Measurements from ENCODE around the gene ALDH3A2. TPM values are rescaled to one million over a fixed set of nuclear protein-coding genes. Genes with fewer than 3 reads are reported as not detected.

Gene ALDH3A2
- polyA plus RNA-seq, 6 donors from 2014 or later = 13.5 to 28.4 (median 18.1) TPM

- Mint-ChIP-seq H3K4me1 (no peaks in the 10 kb centered on the region), H3K4me3 (no peak overlapping the region), H3K36me3 (no peaks in the 10 kb centered on the region), H3K27me3 (no peaks in the 10 kb centered on the region), H3K27ac (no peak overlapping the region), H3K9me3 (no peaks in the 10 kb centered on the region)
- DNase-seq (no peak), ATAC-seq (ENCODE audit: low read depth in 2 of 2) (no peak)
Measured at GRCh38 chr17:19705201-19705600, 56.6 kb downstream of the ALDH3A2 start.

GRCh38 chr17:19705771-19706770 is 57.5 kb downstream of the ALDH3A2 start:
- no peaks in the 10 kb centered on the region for H3K36me3 Mint-ChIP-seq
- H3K27me3 Mint-ChIP-seq = no peaks in the 10 kb centered on the region
- no peak overlapping the region for H3K4me3 Mint-ChIP-seq
- H3K9me3 Mint-ChIP-seq = no peaks in the 10 kb centered on the region
- H3K27ac Mint-ChIP-seq = peak overlapping the region in 1 of 6 donors; percentile 86
- ATAC-seq (ENCODE audit: low read depth in 2 of 2) (no peak), DNase-seq (no peak)
- H3K4me1 Mint-ChIP-seq = no peaks in the 10 kb centered on the region

GRCh38 chr17:19706791-19707727 is 58.5 kb downstream of the ALDH3A2 start:
- Mint-ChIP-seq H3K4me3 (no peak overlapping the region), H3K27me3 (no peaks in the 10 kb centered on the region), H3K36me3 (no peaks in the 10 kb centered on the region), H3K27ac (peak overlapping the region in 1 of 6 donors; percentile 86), H3K9me3 (no peaks in the 10 kb centered on the region), H3K4me1 (no peaks in the 10 kb centered on the region)
- DNase-seq (no peak), ATAC-seq (ENCODE audit: low read depth in 2 of 2) (no peak)

- peak overlapping the region in 1 of 6 donors; percentile 67 for H3K27ac Mint-ChIP-seq
- H3K27me3 Mint-ChIP-seq = no peaks in the 10 kb centered on the region
- H3K36me3 Mint-ChIP-seq = no peaks in the 10 kb centered on the region
Measured at GRCh38 chr17:19707728-19708221, 59.2 kb downstream of the ALDH3A2 start.

GRCh38 chr17:19708431-19709175 is 60.1 kb downstream of the ALDH3A2 start:
- H3K27ac Mint-ChIP-seq = no peak overlapping the region
- H3K4me3 Mint-ChIP-seq = no peak overlapping the region
- no peaks in the 10 kb centered on the region for H3K9me3 Mint-ChIP-seq
- ATAC-seq (ENCODE audit: low read depth in 2 of 2) (no peak), DNase-seq (no peak)
- no peaks in the 10 kb centered on the region for H3K36me3 Mint-ChIP-seq
- H3K27me3 Mint-ChIP-seq = no peaks in the 10 kb centered on the region
- H3K4me1 Mint-ChIP-seq = no peaks in the 10 kb centered on the region

More at GRCh38 chr17:19707728-19708221, 59.2 kb downstream of the ALDH3A2 start:
- peak overlapping the region in 1 of 8 donors; percentile 25 for H3K4me3 Mint-ChIP-seq
- no peaks in the 10 kb centered on the region for H3K9me3 Mint-ChIP-seq
- DNase-seq (no peak), ATAC-seq (ENCODE audit: low read depth in 2 of 2) (no peak)
- H3K4me1 Mint-ChIP-seq = no peaks in the 10 kb centered on the region

GRCh38 chr17:19709841-19710240 is 61.3 kb downstream of the ALDH3A2 start:
- DNase-seq = no peak
- Mint-ChIP-seq H3K9me3 (no peaks in the 10 kb centered on the region), H3K4me3 (no peak overlapping the region), H3K27ac (peak overlapping the region in 1 of 6 donors; percentile 22), H3K27me3 (no peaks in the 10 kb centered on the region), H3K36me3 (no peaks in the 10 kb centered on the region), H3K4me1 (no peaks in the 10 kb centered on the region)
- no peak for ATAC-seq (ENCODE audit: low read depth in 2 of 2)

GRCh38 chr17:19712436-19713004 is 64.0 kb downstream of the ALDH3A2 start:
- ATAC-seq (ENCODE audit: low read depth in 2 of 2) = no peak
- no peaks in the 10 kb centered on the region for H3K36me3 Mint-ChIP-seq
- no peaks in the 10 kb centered on the region for H3K27me3 Mint-ChIP-seq
- no peak overlapping the region for H3K4me3 Mint-ChIP-seq
- no peaks in the 10 kb centered on the region for H3K9me3 Mint-ChIP-seq
- no peak overlapping the region for H3K27ac Mint-ChIP-seq
- H3K4me1 Mint-ChIP-seq = no peaks in the 10 kb centered on the region
- DNase-seq = no peak

- Mint-ChIP-seq H3K27me3 (no peaks in the 10 kb centered on the region), H3K4me3 (no peak overlapping the region), H3K4me1 (no peaks in the 10 kb centered on the region), H3K36me3 (no peaks in the 10 kb centered on the region), H3K9me3 (no peaks in the 10 kb centered on the region), H3K27ac (peak overlapping the region in 1 of 6 donors; percentile 72)
- ATAC-seq (ENCODE audit: low read depth in 2 of 2) = no peak
- no peak for DNase-seq
Measured at GRCh38 chr17:19713462-19713861, 64.9 kb downstream of the ALDH3A2 start.

- Mint-ChIP-seq H3K9me3 (no peaks in the 10 kb centered on the region), H3K27me3 (no peaks in the 10 kb centered on the region), H3K27ac (no peak overlapping the region)
Measured at GRCh38 chr17:19713901-19714361, 65.4 kb downstream of the ALDH3A2 start.

GRCh38 chr17:19714542-19715411 is 66.2 kb downstream of the ALDH3A2 start:
- DNase-seq = no peak
- Mint-ChIP-seq H3K4me3 (peak overlapping the region in 1 of 8 donors; percentile 36), H3K27ac (peak overlapping the region in 1 of 6 donors; percentile 52), H3K36me3 (no peaks in the 10 kb centered on the region), H3K27me3 (peaks cover 0 to 2% (median 1%) of the 10 kb centered on the region in 3 donors), H3K9me3 (no peaks in the 10 kb centered on the region), H3K4me1 (no peaks in the 10 kb centered on the region)
- no peak for ATAC-seq (ENCODE audit: low read depth in 2 of 2)

More at GRCh38 chr17:19713901-19714361, 65.4 kb downstream of the ALDH3A2 start:
- no peaks in the 10 kb centered on the region for H3K36me3 Mint-ChIP-seq
- no peak for ATAC-seq (ENCODE audit: low read depth in 2 of 2)
- DNase-seq = no peak
- H3K4me1 Mint-ChIP-seq = no peaks in the 10 kb centered on the region
- H3K4me3 Mint-ChIP-seq = no peak overlapping the region

GRCh38 chr17:19716108-19717030 is 67.8 kb downstream of the ALDH3A2 start, which contains the start of gene SLC47A2:
TSS of gene SLC47A2 (minus strand) at chr17:19716584. CDS start at chr17:19716555, 29 bp downstream.
- H3K27me3 Mint-ChIP-seq = peaks cover 0 to 17% (median 13%) of the 10 kb centered on the region in 3 donors
- no peak within 1 kb of the TSS for H3K27ac Mint-ChIP-seq
- H3K36me3 Mint-ChIP-seq = no peaks in the 10 kb centered on the region
- no peak within 1 kb of the TSS for H3K4me3 Mint-ChIP-seq
- DNase-seq (no peak), ATAC-seq (ENCODE audit: low read depth in 2 of 2) (no peak)
- peaks cover 0 to 3% (median 0%) of the 10 kb centered on the region in 3 donors for H3K4me1 Mint-ChIP-seq
- H3K9me3 Mint-ChIP-seq = no peaks in the 10 kb centered on the region
